ENCODE measurements around the gene ZNF519.
"Not testable (repeated sequence)": the region's sequence is repeated elsewhere in the genome, so short reads cannot be mapped to it uniquely, and the experiment has no call there.

The ZNF519 gene

GRCh38 chr18:14132271-14132700 is at the start of gene ZNF519:
Gene ZNF519, minus strand, starts transcription at chr18:14132435. Its CDS starts 158 bp downstream, at chr18:14132277.
- DNase-seq: peak; percentile 92

DNA sequence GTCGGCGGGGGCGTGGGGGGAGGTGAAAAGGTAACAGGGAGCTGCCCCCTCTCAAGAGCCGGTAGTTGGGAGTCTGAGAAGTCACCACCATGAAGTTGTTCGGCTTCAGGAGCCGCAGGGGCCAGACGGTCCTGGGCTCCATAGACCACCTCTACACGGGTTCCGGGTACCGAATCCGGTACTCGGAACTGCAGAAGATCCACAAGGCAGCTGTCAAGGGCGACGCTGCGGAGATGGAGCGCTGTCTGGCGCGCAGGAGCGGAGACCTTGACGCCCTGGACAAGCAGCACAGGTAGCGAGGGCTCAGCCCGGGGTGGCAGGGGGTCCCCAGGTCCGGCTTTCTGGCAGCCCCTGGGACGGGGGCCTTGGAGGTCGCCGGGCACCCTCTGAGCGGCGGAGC is 47.1 kb upstream of the ZNF519 start:
- no peak for DNase-seq

GRCh38 chr18:14178321-14179196 is 46.3 kb upstream of the ZNF519 start:
- DNase-seq: not testable (repeated sequence)

DNA sequence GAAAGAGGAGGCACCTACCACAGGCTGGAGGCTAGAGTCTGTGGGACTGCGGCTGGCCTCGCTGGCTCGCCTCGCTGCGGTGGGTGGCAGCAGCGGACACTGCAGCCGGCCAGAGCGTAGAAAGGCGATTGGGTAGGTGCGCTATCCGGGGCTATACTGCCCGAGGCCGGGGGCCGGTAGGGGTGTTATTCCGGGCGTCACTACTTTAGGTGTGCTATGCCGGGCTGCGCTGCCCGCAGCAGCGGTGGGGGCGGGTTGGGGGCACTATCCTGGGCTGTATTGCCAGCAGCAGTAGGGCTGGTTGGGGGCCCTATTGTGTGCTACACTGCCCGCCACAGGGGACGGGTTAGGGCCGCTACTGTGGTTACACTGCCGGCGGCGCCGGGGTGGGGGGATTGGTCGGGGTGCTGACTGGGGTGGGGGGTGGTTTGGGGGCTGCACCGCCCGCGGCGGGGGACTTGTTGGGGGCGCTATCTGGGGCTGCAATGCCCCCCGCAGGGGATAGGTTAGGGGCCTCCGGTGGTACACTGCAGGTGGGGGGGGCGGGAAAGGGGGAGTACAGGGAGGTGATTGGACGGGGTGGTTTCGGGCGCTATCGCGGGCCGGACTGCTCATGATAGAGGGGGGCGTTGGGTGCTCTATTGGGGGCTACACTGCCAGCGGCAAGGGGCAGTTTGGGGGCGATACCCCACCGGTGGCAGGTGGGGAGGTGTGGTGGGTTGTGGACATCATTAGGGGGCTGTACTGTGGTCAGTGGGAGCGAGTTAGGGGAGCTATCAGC is 45.5 kb upstream of the ZNF519 start:
- DNase-seq: not testable (repeated sequence)

GRCh38 chr18:14175404-14175803 is 43.2 kb upstream of the ZNF519 start:
- not testable (repeated sequence) for DNase-seq

- no peak for DNase-seq
Measured at GRCh38 chr18:14174706-14175085, 42.5 kb upstream of the ZNF519 start.

GRCh38 chr18:14174002-14174705 is 41.9 kb upstream of the ZNF519 start:
- not testable (repeated sequence) for DNase-seq

DNA sequence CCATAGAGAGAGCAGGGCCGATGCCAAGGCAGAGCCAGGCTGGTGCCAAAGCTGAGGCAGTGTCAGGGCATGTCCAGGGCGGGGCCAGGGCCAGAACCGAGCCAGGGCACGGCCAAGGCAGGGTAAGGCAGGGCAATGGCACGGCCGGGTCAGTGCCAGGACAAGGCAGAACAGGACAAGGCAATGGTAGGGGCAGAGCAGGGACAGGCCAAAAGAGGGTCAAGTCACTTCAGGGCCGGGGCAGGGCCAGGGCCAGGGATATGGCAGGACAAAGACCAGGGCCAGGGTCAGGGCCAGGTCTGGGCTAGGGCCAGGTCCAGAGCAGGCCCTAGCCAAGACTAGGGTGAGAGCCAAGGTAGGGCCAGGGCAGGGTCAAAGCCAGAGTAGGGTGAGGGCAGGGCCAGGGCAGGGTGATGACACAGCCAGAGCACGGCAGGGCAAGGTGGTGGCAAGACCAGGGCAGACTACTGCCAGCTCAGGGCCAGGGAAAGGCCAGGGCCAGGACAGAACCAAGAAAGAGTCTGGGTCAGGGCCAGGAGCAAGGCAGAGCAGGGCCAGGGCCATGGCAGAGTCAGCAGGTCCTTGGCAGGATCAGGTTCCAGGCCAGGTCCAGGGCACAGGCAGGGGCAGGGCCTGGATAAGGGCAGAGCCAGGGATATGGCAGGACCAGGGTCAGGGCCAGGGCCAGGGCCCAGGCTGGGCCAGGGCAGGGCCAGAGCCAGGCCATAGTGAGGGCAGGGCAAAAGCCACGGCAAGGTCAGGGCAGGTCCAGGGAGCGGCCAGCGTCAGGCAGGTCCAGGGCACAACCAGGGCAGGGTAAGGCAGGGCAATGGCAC is 41.1 kb upstream of the ZNF519 start:
- not testable (repeated sequence) for DNase-seq

DNA sequence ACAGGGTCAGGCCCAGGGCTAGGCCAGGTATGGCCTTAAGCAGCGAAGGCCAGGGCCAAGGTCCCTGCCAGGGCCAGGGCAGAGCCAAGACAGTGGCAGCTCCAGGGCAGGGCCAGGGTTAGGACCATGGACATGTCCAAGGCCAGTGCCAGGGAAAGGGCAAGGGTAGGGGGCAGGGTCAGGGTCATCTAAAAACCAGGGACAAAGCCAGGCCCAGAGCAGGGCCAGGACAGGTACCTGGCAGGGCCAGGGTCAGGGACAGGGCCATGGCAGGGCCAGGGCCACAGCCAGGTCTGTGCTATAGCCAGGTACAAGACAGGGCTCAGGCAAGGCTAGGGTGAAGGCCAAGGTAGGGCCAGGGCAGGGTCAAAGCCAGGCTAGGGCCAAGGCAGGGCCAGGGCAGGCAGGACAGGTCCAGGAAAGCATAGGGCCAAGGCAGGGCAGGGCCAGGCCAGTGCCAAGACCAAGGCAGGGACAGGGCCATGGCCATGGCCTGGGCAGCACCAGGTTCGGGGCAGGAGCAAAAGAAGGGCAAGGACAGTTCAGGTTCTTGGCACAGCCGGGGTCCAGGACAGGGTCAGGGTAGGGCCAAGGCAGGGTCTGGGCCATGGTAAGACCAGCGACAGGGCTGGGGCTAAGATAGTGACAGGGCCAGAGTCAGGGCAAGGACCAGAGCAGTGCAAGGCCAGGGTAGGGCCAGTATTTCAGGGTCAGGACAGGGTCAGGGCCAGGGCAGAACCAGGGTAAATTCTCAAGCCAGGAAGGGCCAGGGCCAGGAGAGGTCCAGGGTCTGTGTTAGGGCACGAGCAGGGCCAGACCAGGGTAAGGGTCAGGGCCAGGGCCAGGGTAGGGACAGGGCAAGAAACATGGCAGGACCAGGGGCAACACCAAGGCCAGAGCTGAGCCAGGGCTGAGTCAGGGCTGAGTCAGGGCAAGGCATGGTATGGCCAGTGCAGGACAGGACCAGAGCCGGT is 40.2 kb upstream of the ZNF519 start:
- DNase-seq: not testable (repeated sequence)

- not testable (repeated sequence) for DNase-seq
Measured at GRCh38 chr18:14171301-14172141, 39.3 kb upstream of the ZNF519 start.

DNA sequence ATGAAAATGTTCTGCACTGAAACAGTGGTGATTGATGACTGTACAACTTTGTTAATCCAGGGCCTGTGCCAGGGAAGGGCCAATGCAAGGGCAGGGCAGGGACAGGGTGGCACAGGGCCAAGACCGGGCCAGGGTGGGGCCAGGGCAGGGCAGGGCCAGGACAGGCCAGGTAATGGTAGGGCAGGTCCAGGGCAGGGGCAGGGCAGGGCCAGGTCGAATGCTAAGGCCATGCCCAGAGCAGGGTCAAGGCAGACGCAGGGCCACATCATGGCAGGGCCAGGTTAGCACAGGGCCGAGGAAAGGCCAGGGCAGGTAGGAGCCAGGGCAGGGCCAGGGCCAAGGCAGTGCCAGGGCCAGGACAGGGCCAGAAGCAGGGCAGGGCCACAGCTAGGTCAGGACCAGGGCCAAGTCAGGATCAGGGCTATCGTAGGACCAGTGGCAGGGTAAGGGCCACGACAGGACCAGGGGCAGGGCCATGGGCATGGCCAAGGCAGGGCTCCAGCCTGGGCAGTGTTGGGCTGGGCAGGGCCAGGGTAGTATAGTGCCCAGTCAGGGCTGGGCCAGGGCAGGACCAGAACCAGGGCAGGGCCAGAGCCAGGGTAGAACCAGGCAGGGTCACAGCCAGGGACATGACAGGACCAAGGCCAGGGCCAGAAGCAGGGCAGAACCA is 38.3 kb upstream of the ZNF519 start:
- not testable (repeated sequence) for DNase-seq

GRCh38 chr18:14162915-14163314 is 30.7 kb upstream of the ZNF519 start:
- DNase-seq: not testable (repeated sequence)

- DNase-seq: not testable (repeated sequence)
Measured at GRCh38 chr18:14151564-14152113, 19.4 kb upstream of the ZNF519 start.

GRCh38 chr18:14150766-14151165 is 18.5 kb upstream of the ZNF519 start:
- DNase-seq: not testable (repeated sequence)

DNA sequence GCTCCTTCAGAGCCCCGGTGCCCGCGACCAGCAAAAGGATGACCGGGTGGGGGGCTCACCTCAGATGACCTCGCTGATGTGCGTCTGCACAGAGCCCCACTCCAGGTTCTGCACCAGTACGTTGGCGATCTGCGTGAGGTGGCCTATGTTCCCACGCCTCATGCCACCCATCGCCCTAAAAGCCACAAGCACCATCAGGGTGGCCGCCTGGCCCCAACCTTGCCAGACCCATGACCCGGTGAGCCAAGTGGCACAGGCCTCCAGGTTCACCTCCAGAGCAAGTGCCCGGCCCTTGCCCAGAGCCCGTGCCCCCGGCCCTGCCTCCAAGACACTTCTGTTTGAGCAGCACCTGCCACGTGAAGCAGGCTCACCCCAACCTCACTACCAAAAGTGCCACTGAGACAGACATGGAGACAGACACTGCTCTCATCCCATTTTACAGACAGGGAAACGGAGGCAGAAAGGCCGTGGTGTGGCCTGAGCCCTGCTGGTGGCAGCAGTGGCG is 17.7 kb upstream of the ZNF519 start:
- not testable (repeated sequence) for DNase-seq

DNA sequence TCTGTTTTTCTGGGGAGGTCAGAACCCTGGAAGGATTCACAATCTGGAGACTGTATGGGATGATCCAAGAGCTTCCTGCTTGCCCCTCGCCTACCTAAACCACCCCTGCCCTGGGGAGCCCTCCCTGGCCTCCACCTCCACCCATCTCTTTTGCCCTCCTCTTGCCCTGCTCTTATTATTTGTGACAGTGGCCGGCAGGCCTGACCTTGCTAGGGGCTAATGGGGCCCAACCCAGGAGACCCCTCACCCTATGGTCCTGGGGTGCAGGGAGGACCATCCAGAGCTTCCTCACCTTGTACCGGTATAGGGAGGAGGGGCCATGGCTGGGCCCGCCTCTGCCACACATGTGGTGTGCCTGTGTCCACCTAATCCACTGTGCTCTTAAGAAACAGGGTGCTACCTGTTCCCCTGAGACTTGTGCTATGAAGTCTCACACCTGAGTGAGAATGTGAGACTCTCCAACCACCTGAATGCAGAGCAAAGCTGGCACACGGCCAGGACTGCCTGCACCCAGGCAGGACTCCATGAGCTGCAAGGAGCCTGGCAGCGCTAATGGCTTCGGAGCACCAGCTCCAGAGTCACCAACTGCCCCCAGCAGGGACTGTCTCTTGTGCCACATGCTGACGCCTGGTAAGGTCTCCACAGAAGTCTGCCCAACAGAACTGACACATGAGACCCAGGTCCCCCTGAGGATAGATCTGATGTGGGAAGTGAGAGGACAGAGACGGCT is 17.1 kb upstream of the ZNF519 start:
- DNase-seq: not testable (repeated sequence)

GRCh38 chr18:14147935-14148865 is 16.0 kb upstream of the ZNF519 start:
- not testable (repeated sequence) for DNase-seq
